Right hindlimb (tissue), 1 donor: ENCODE results near the gene CD276.

Source experiments
- DNase-seq: peaks from one replicate; pipeline ENCODE4 v3.0.0-alpha.2; 2018

Gene CD276

DNA sequence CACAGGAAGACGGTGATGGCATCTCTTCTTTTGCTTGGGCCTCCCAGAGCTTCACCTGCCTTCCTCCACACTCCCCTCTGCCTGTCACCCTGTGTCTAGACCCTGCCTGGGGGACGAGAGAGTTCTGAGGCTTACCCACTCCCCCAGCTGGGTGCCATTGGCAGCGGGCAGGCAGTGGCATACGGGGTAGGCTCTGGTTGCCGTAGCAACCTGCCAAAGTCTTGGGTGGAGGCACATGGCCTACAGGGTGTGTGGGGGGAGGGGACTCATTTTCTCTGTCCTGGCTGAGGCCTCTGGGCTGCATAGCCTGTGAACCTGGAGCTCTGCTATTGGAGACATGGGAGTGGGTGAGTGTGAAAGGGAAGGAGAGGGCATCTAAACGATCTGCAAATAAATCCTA lies 64.5 kb downstream of the CD276 start:
- no peak for DNase-seq

DNA sequence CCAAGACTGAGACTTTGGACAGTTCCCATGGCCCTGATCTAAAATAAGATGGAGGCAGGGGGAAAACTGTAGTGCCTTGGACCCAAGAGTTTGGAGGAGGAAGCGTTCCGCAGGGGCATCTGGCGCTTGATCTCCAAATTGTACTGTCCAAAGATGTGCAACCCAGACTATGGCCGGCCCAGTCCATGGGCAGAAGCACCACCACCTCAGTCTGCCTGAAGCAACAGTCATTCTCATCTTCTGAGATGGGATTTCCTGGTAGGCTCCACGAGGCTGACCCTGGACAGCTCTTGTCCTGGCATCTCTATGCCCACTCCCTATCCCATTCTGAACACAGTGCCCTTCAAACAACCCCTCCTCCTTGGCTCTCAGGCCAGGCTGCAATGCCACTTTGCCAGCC lies 65.3 kb downstream of the CD276 start:
- no peak for DNase-seq

DNA sequence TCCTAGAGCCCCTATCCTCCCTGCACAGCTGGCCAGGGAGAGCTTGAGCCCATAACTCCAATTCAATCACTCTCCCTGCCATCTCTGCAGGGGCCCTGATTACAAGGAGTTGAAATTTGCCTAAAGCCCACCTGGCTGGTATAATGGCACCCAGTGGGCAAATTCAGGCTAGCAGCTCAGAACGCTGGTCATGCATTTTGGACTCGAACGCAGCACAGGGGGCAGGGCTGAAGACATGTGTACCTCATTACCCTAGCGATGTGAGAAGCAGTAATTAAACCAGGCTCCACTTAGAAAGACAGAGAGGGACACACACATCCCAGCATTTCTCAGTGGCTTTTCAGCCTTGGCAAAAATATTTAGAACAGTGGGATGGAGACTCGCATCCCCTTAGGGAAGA lies 65.8 kb downstream of the CD276 start:
- DNase-seq = no peak

DNA sequence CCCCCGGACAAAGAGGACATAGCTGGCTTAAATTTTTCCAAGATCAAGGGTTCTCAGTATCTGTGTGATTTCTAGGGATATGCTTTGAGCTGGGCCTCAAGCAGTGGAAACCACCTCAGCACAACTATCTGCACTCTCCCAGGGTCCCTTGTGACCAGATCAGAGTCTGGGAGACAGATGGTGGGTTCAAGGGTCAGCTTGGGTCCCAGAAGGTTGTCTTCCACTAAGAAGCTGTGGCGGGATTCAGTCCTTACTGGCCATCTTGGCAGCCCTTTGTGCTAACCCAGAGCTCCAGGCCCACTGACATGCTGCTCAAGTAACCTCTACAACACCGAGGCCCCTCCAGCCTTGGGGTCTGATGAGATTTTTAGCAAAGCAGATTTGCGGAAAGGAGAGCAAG lies 66.3 kb downstream of the CD276 start:
- DNase-seq = no peak

DNA sequence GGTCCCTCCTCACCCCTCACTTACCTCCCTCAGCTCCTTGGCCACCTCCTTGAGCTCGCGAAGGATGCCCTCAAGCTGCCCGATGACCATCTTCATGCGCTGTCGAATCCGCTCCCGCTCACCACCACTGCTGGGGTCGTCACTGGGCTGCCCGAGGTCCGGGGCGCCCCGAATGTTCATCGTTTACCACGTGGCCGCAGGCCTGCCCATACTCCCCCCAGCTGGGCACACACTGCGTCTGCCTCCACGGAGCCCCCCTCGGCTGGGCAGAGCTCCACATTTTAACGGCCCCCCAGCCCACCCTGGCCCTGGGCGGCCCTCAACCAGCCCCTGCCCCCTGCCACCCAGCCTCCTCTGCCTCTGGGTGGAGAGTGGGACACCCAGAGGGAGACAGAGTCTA lies 66.8 kb downstream of the CD276 start:
- no peak for DNase-seq

DNA sequence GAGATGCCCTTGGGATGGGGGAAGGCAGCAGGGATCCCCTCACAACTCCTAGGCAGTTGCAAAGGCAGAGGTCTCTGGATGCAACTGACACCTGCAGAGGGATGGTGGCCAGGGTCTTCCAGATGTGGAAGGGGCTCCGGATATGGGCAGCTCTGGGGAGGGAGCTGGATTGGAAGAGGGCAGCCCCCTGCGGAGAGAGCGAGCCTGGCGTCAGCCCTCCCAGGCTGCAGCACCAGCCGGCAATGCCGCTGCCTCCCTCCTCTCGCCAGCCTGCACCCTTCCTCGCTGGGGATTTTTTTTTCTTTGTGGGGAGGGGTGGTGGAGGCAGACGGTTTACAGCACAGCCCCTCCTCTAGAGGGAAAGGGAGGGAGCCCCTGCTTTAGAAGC lies 67.3 kb downstream of the CD276 start:
- no peak for DNase-seq

DNA sequence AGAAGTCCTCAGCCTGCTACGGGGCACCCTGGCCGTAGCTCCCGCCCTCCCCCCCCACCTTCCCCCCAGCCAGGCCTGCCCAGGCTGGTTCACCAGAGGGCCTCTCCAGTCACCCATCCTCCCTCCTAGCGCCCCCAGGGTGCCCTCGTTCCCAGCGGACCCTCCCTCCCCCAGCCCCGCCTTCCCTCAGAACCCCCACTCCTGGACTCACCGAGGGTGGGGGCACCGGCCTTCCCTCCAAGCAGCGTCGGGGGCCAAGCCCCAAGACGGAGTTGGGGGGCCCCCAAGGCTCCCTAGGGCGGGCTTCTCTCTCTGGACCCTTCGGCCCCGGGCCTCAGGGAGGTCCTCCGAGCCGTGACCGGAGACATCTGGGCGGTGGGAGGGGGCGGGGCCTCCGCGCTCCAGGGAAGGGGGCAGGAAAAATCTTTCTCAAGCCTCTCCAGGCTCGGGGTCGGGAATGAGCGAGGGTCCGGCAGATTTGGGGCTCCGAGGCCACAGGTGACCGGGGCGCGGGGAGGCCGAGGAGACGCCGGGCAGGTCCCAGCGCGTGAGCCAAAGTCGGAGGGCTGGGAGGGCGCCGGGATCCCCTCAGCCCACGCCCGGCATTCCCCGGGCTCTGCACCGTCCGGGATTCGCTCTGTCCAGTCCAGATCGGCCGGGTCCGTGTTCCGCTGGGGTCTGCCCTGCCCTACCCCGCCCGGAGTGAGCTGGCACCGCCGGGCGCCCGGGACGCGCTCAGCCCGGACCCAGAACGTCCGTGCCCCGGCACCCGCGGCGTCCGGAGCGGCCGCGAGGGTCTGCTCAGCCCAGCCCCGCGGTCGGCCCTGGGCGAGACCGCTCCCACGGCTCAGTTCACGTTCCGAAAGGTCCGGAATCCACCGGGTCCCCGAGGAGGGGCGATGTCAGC lies 68.0 kb downstream of the CD276 start:
- no peak for DNase-seq

DNA sequence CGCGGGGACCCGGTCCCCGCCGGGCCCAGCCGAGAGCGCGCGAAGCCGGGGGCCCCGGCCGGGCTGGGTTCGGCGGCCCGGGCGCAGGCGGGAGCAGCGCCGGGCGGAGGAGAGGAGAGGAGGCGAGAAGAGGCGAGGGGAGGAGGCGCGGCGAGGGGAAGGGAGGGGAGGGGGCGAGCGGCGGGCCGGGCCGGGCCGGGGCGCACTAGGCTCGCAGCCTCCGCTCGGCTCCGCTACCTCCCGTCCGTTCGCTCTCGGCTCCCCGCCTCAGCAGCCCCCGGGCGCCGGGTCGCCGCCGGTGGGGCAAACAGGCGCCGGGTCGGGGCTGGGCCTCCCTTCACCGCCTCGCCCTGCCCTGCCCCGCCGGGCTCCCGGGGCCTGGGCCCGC lies 68.6 kb downstream of the CD276 start:
- DNase-seq = peak; percentile 58

DNA sequence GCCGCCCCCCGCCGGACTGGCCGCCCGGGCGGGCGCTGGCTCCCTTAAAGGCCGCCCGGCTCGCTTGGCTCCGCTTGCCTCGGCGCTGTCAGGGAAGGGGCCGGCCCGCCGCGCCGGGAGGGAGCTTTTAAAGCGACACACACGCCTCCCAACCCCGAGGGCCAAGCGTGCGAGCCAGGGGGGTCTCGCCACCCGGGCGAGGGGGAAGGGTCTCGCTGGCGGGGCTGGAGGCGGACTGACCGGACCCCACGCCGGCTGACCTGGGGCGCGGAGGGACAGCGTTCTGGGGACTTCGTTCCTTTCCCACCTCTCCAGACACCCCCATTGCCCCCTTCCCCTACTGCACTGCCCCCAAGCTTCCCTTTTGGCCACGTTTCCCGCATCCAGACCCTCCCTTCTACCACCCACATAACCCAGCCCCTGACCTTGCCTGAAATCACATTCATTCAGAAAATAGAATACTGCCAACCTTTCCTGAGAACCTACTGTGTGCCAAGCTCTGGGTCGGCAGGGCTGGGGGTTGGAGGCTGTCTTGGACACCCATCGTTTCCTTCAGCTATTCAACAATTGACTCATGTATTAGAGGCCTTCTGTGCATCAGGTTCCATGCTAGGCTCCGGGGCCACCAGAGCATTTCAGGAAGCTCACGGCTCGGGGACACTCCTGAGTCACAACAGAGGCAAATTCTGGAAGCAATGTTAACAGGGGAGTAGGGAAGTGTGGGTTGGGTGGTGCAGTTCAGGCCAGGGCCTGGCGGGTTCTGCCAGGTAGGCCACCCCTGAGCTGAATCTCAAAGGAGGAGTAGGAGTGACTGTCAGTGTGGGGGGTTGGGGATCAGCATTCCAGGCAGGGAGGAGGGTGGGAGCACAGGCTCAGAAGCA lies 69.3 kb downstream of the CD276 start, which contains the start of gene INSYN1:
Gene INSYN1 (minus strand): TSS at position 102 of the 881 bp plus-strand sequence. CDS start 2,221 bp downstream, outside the sequence.
- DNase-seq = peak; percentile 67

DNA sequence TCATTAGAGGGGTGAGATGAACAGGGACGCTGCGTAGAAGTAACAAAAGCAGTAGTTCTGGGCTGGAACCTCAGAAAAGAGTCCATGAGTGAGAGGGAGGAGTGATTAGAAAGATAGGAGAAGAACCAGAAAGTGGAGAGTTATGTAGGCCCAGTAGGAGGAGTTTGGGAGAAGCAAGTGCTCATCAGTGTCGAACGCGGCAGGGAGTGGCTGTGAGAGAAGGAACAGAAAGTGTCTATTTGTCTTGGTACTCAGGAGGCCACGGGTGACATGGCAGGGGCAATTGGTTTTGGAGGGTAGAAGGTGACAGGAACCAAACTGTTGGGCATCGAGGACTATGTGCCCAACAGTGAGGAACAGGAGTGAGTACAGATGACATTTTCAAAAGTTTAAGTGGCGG lies 70.3 kb downstream of the CD276 start:
- DNase-seq = no peak

DNA sequence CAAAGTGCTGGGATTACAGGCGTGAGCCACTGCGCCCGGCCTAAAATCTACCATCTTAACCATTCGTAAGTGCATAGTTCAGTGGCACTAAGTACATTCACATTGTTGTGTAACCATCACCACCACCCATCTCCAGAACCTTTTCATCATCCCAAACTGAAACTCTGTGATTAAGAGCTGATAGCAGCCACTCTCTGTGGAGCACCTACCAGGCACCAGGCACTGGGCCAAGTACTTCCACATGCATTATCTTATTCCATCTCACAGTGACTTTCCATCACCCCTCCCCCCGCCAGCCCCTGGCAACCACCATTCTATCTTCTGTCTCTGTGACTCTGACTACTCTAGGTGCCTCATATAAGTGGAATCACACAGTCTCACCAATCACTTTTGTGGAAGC lies 71.3 kb downstream of the CD276 start:
- no peak for DNase-seq

DNA sequence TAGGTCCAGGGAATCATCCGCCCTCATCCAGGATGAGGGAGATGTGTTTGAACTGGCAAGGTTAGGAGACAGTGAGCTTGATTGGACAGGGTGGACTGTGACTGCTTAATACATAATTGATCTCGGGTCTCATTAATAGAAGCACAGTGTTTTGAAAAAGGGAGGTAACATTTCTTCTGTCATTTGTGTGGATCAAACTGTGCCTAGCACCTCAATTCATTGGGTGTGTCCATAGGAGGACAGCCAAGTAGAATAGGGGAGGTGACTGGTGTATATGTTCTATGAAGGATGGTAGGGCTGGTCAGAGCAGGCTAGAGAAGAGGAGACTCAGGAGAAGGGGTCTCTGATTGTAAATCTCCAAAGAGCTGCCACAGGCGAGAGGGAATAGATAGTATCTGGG lies 71.8 kb downstream of the CD276 start:
- no peak for DNase-seq

DNA sequence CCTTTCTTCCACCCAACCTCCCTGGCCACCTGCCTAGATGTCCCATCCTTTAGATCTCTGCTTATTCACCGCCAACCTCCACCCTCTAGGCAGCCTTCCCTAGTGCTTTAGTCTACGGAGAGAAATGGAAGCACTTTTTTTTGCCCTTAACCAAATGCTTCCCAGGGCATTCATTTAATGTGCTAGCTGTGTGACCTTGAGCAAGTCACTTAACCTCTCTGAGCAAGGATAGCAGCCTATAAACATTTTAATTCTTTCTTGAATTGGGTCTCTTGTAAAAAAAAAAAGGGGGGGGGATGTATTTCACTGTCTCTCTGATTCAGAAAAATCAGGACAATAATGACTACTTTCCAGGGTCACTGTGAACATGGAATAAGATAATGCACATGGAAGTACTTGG lies 72.2 kb downstream of the CD276 start:
- no peak for DNase-seq

DNA sequence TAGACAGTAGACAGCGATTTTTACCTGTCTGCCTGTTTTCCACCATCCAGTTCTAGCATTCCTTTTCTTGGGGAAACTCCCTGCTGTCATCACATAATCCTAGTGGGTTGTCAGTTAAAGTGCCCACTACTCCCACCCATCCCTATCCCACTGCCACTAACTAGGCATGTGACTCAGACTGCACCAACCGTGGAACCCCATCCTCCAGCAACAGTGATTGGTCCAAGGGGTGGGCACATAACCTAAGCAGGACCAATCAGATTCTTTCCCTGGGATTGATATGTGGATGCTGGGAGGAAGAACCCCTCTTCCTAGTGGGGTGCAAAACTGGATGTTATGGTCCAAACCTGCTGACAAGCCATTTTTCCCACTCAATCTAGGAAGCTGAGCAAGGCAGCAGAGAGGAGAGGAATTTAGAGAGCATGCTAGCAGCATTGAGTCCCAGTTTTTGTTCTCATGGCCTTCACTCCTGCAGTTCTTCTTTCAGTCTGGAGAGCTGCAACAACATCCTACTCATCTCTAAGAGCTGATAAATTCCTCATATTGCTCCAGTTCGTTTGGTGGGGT lies 72.8 kb downstream of the CD276 start:
- DNase-seq = no peak

DNA sequence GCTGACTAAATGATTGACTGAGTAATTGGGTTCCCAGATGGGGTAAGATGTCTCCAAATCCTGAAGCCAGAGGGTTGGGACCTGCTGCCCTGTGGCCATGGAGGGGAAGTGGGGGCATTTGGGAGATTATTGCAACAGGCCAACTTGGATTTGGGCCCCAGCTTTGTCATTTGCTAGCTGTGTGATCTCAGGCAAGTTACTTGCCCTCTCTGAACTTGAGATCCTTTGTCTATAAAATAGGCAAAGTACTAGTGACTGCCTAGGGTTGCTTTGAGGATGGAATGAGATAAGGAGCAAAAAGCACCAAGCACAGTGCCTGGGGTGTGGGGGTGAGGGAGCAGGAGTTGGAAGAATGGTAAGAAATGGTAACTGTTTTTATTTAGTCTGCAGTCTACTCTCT lies 73.4 kb downstream of the CD276 start:
- no peak for DNase-seq

DNA sequence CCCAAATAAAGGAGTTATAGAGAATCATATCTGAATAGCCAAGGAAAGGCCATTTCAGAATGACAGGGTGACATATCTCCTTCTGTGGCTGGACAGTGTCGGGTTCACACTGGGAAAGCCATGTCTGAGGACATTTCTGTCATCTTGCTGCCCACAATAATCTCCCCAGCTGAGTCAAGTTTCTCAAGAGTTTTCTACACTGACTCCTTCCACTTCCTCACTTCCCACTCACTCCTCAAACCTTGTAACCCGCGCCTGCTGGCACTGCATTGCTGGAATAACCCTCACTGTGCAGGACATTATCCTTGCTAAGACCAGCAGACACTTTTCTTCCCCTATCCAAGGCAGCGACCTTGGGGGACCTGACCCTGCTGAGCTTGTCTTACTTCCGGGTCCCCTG lies 74.3 kb downstream of the CD276 start:
- no peak for DNase-seq

DNA sequence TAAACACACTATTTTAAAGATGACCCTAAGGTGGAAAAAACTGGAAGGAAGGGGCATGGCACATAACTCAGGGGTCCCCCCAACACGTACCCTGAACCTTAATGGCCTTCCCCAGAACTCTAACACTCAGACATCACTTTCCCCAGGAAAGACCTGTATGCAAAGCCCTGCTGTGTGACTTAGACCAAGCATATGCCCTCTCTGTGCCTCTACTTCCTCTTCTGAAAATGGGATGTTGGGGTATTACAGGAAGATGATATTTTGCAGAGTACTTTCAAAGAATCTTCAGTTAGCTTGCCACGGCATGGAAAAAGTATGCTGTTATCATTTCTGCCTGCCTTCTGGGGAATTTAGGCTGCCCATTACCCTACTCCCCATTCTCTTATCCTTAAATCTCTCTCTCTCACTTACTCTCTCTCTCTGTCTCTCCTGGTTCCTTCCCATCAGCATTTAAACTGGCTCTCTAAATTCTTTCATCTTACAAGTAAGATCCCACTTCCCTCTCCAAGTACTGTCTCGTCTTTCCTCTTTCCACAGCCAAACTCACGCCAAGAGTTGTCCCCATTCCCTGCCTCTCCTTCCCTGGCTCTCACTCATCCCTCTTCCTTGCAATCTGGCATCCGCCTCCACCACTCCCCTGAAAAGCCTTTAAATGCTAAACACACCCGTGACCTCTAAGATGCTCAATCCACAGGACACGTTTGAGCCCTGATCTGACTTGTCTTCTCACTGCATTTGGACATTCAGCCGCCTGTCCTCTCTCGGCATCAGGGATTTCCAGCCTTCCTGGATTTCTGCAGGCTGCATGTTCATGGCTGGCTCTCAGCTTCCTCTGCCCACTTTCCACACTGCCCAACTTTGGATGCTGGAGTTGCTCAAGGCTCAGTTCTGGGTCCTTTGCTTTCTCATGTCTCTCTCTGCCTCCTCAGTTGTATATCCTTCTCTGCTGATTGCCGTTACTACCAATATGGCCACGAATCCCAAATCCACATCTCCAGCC lies 76.4 kb downstream of the CD276 start:
- no peak for DNase-seq

DNA sequence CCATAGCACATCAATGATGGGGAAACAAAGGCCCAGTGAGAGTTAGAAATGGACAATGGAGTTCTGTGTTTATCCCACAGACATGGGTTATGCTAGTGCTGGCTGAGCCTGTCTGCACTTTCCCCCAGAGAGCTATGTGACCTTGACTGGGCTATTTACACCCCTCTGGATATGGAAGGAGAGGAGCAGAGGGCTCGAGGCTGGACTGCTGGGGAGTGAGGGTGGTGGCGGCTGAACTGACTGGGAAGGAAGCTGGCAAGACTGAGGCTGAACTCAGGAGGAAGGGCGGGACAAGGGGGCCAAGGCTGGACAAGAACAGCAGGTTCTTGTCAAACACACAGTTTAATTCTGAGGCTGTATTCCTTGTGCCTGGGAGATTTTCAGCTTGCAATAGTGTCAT lies 79.7 kb downstream of the CD276 start:
- no peak for DNase-seq
